Measurements from ENCODE around the gene ENPP1.

Gene ENPP1

DNA sequence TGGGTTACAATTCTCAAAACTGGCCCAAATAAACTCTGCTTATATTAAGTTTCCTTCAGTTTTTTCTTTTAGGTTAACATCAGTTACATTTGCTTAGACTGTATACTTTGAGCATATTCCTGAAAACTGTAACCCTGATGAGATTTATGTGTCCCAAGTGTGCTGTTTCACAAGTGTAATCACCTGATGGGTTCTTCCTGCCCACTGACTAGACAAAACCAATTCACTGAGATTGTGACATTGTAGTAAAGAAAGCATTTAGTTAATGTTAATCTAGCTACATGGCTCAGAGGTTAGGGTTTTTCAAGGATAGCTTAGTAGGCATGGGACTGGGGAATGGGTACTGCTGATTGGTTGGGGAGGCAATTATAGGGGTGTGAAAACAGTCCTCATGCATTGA lies 89.8 kb downstream of the ENPP1 start:
- ATAC-seq = no peak
- TF ChIP-seq PATZ1 (CRISPR knock-in tag; IDR thresholded peaks at IDR 0.05; ENCODE audit: borderline replicate concordance) (no peak), CSDC2 (CRISPR knock-in tag; IDR thresholded peaks at IDR 0.05) (no peak), ZFP3 (CRISPR knock-in tag; IDR thresholded peaks at IDR 0.05) (no peak), ZNF8 (CRISPR knock-in tag; IDR thresholded peaks at IDR 0.05) (no peak), ARNTL (CRISPR knock-in tag; IDR thresholded peaks at IDR 0.05; ENCODE audit: borderline replicate concordance, low read depth) (no peak), RARB (CRISPR knock-in tag; IDR thresholded peaks at IDR 0.05) (no peak), OSR1 (CRISPR knock-in tag; IDR thresholded peaks at IDR 0.05) (no peak)
- TF ChIP-seq, protein P1, sequence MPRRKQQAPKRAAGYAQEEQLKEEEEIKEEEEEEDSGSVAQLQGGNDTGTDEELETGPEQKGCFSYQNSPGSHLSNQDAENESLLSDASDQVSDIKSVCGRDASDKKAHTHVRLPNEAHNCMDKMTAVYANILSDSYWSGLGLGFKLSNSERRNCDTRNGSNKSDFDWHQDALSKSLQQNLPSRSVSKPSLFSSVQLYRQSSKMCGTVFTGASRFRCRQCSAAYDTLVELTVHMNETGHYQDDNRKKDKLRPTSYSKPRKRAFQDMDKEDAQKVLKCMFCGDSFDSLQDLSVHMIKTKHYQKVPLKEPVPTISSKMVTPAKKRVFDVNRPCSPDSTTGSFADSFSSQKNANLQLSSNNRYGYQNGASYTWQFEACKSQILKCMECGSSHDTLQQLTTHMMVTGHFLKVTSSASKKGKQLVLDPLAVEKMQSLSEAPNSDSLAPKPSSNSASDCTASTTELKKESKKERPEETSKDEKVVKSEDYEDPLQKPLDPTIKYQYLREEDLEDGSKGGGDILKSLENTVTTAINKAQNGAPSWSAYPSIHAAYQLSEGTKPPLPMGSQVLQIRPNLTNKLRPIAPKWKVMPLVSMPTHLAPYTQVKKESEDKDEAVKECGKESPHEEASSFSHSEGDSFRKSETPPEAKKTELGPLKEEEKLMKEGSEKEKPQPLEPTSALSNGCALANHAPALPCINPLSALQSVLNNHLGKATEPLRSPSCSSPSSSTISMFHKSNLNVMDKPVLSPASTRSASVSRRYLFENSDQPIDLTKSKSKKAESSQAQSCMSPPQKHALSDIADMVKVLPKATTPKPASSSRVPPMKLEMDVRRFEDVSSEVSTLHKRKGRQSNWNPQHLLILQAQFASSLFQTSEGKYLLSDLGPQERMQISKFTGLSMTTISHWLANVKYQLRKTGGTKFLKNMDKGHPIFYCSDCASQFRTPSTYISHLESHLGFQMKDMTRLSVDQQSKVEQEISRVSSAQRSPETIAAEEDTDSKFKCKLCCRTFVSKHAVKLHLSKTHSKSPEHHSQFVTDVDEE (CRISPR knock-in tag; IDR thresholded peaks at IDR 0.05) = no peak

- no peak for TF ChIP-seq SNAI2 (CRISPR knock-in tag; IDR thresholded peaks at IDR 0.05)
- TF ChIP-seq TOX (CRISPR knock-in tag; IDR thresholded peaks at IDR 0.05; ENCODE audit: borderline replicate concordance) = no peak
- TF ChIP-seq, protein P2, sequence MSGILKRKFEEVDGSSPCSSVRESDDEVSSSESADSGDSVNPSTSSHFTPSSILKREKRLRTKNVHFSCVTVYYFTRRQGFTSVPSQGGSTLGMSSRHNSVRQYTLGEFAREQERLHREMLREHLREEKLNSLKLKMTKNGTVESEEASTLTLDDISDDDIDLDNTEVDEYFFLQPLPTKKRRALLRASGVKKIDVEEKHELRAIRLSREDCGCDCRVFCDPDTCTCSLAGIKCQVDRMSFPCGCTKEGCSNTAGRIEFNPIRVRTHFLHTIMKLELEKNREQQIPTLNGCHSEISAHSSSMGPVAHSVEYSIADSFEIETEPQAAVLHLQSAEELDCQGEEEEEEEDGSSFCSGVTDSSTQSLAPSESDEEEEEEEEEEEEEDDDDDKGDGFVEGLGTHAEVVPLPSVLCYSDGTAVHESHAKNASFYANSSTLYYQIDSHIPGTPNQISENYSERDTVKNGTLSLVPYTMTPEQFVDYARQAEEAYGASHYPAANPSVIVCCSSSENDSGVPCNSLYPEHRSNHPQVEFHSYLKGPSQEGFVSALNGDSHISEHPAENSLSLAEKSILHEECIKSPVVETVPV (CRISPR knock-in tag; IDR thresholded peaks at IDR 0.05) = no peak
- no peak for TF ChIP-seq PPARA (CRISPR knock-in tag; IDR thresholded peaks at IDR 0.05; ENCODE audit: borderline replicate concordance)
- no peak for TF ChIP-seq POU6F1 (CRISPR knock-in tag; IDR thresholded peaks at IDR 0.05; ENCODE audit: borderline replicate concordance, low read depth)
- no peak for TF ChIP-seq ESRRG (CRISPR knock-in tag; IDR thresholded peaks at IDR 0.05)
- no peak for TF ChIP-seq ZNF565 (CRISPR knock-in tag; conservative IDR thresholded peaks at IDR 0.05; ENCODE audit: low read depth)
- TF ChIP-seq RARB (CRISPR knock-in tag; IDR thresholded peaks at IDR 0.05) = no peak
- TF ChIP-seq ISL1 (CRISPR knock-in tag; IDR thresholded peaks at IDR 0.05) = no peak
- no peak for TF ChIP-seq OSR1 (CRISPR knock-in tag; IDR thresholded peaks at IDR 0.05)
- no peak for TF ChIP-seq ZC3H10 (CRISPR knock-in tag; IDR thresholded peaks at IDR 0.05)
- TF ChIP-seq, protein P3, sequence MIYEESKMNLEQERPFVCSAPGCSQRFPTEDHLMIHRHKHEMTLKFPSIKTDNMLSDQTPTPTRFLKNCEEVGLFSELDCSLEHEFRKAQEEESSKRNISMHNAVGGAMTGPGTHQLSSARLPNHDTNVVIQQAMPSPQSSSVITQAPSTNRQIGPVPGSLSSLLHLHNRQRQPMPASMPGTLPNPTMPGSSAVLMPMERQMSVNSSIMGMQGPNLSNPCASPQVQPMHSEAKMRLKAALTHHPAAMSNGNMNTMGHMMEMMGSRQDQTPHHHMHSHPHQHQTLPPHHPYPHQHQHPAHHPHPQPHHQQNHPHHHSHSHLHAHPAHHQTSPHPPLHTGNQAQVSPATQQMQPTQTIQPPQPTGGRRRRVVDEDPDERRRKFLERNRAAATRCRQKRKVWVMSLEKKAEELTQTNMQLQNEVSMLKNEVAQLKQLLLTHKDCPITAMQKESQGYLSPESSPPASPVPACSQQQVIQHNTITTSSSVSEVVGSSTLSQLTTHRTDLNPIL (CRISPR knock-in tag; IDR thresholded peaks at IDR 0.05; ENCODE audit: low read depth) = no peak
- no peak for TF ChIP-seq CSDC2 (CRISPR knock-in tag; IDR thresholded peaks at IDR 0.05)
- no peak for TF ChIP-seq ZNF8 (CRISPR knock-in tag; IDR thresholded peaks at IDR 0.05)
- TF ChIP-seq ZNF70 (CRISPR knock-in tag; IDR thresholded peaks at IDR 0.05) = no peak
- no peak for TF ChIP-seq GLIS3 (CRISPR knock-in tag; IDR thresholded peaks at IDR 0.05)
- no peak for TF ChIP-seq BACH2 (CRISPR knock-in tag; IDR thresholded peaks at IDR 0.05; ENCODE audit: borderline replicate concordance)
- TF ChIP-seq, protein P1 (CRISPR knock-in tag; IDR thresholded peaks at IDR 0.05) = no peak
- TF ChIP-seq PATZ1 (CRISPR knock-in tag; IDR thresholded peaks at IDR 0.05; ENCODE audit: borderline replicate concordance) = no peak
- no peak for ATAC-seq
Observed at GRCh38 chr6:131898718-131899117, 90.9 kb downstream of the ENPP1 start.

Data from SK-N-SH treated with all-trans-retinoic acid at 6 μM for 48 hours (cell line).